Neural progenitor cell (in vitro differentiated cells): Measurements from ENCODE around the gene TOR1A.

Source experiments
- CTCF ChIP-seq: fragments of 200-600 bp; sonication (generic); IDR thresholded peaks from 2 replicates; pipeline ENCODE4 v1.5.1; 2017; ENCODE audit warnings: antibody characterized with exemption, mild to moderate bottlenecking
- EZH2 ChIP-seq: fragments of 200-600 bp; sonication (generic); IDR thresholded peaks from 2 replicates; pipeline ENCODE4 v1.6.1; 2017; ENCODE audit warnings: antibody characterized with exemption, mild to moderate bottlenecking, moderate library complexity
- EZH2phosphoT487 ChIP-seq: fragments of 200-600 bp; sonication (generic); IDR thresholded peaks from 2 replicates; pipeline ENCODE4 v1.6.1; 2017; ENCODE audit warnings: antibody characterized with exemption

GRCh38 chr9:129777769-129778130 lies 46.2 kb downstream of the TOR1A start:
- TF ChIP-seq EZH2, result no peak
- no peak for TF ChIP-seq CTCF
- no peak for TF ChIP-seq EZH2phosphoT487
